HCT116 (cell line): ENCODE measurements around the gene HYAL2.

Experiments used
- EZH2 ChIP-seq: fragments of 200-600 bp; sonication (generic); IDR thresholded peaks from 2 replicates; pipeline ENCODE4 v1.6.1; 2017; ENCODE audit warnings: antibody characterized with exemption, mixed run types
- EZH2phosphoT487 ChIP-seq: fragments of 200-600 bp; IDR thresholded peaks from 2 replicates; pipeline ENCODE4 v1.6.1; 2018; ENCODE audit warnings: antibody characterized with exemption, borderline replicate concordance
- FOSL1 ChIP-seq: IDR thresholded peaks from 2 replicates; pipeline ENCODE4 v1.6.1; 2012; ENCODE audit warnings: low read depth
- JUND ChIP-seq: IDR thresholded peaks from 2 replicates; pipeline ENCODE4 v1.6.1; 2012
- POLR2A ChIP-seq: IDR thresholded peaks from 2 replicates; pipeline ENCODE4 v1.7.0; 2011; ENCODE audit warnings: borderline replicate concordance; ENCODE audit not compliant: insufficient read depth, insufficient read length; ENCODE audit errors: extremely low read depth
- POLR2AphosphoS5 ChIP-seq: IDR thresholded peaks from 2 replicates; pipeline ENCODE4 v1.6.1; 2011; ENCODE audit warnings: mild to moderate bottlenecking, low read depth, low read length, moderate library complexity
- RAD21 ChIP-seq: IDR thresholded peaks from 2 replicates; pipeline ENCODE4 v1.6.1; 2012; ENCODE audit warnings: low read depth, mild to moderate bottlenecking
- TCF7L2 ChIP-seq: IDR thresholded peaks from 2 replicates; pipeline ENCODE4 v1.7.0; 2011; ENCODE audit warnings: borderline replicate concordance, inconsistent platforms; ENCODE audit not compliant: insufficient read depth, insufficient read length; ENCODE audit errors: extremely low read depth
- ZFX ChIP-seq: fragments of 450-650 bp; IDR thresholded peaks from 2 replicates; pipeline ENCODE4 v1.6.1; 2017
- ZNF274 ChIP-seq: fragments of 200-500 bp; sonication (Bioruptor generic); IDR thresholded peaks from 2 replicates; pipeline ENCODE4 v1.6.1; 2014; ENCODE audit warnings: mild to moderate bottlenecking, low read depth, low read length, inconsistent platforms
- TF ChIP-seq, protein P1 (sequence below), 3 experiments: fragments of 200-600 bp in 1 of 3; sonication (generic) in 1 of 3; IDR thresholded peaks in 2 of 3; conservative IDR thresholded peaks in 1 of 3; 2 replicates each; pipeline ENCODE4 v1.5.1; 2012 to 2017; ENCODE audit warnings: low read depth in 2 of 3, low read length in 2 of 3, antibody characterized with exemption in 1 of 3, borderline replicate concordance in 1 of 3, control low read depth in 1 of 3, mild to moderate bottlenecking in 1 of 3, mixed read lengths in 1 of 3, mixed run types in 1 of 3, moderate library complexity in 1 of 3; ENCODE audit not compliant: insufficient read depth in 1 of 3
- TF ChIP-seq, protein P2 (sequence below): IDR thresholded peaks from 2 replicates; pipeline ENCODE4 v1.6.1; 2012
- TF ChIP-seq, protein P3 (sequence below): IDR thresholded peaks from 2 replicates; pipeline ENCODE4 v1.6.1; 2012; ENCODE audit warnings: low read depth

DNA sequence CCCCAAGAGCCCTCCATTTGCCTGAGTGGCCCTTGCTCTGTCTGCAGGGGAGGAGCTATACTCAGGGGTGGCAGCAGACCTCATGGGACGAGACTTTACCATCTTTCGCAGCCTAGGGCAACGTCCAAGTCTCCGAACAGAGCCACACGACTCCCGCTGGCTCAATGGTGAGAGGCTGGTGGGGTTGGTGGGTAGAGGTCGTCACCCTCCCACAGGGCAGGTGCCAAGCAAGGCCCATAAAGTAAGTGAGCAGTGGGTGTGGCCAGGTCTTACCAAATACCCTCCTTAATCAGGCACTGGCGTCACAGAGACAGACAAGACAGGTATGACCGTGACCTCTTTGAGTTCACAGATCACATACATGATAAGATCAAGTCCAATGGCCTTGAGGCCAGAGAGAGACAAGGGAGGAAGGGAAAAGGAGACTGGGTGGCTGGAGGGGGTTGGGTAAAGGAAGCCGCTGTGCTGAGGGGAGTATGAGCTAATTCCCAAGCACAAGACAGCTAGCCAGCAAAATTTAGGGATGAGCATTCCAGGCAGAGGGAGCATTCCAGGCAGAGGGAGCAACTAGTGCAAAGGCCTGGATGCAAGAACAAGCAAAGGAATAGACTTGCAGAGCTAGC, 51.1 kb downstream of the HYAL2 start:
- TF ChIP-seq, protein P1, sequence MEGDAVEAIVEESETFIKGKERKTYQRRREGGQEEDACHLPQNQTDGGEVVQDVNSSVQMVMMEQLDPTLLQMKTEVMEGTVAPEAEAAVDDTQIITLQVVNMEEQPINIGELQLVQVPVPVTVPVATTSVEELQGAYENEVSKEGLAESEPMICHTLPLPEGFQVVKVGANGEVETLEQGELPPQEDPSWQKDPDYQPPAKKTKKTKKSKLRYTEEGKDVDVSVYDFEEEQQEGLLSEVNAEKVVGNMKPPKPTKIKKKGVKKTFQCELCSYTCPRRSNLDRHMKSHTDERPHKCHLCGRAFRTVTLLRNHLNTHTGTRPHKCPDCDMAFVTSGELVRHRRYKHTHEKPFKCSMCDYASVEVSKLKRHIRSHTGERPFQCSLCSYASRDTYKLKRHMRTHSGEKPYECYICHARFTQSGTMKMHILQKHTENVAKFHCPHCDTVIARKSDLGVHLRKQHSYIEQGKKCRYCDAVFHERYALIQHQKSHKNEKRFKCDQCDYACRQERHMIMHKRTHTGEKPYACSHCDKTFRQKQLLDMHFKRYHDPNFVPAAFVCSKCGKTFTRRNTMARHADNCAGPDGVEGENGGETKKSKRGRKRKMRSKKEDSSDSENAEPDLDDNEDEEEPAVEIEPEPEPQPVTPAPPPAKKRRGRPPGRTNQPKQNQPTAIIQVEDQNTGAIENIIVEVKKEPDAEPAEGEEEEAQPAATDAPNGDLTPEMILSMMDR (IDR thresholded peaks at IDR 0.05 in 2 of 3, conservative IDR thresholded peaks at IDR 0.05 in 1 of 3; ENCODE audit: borderline replicate concordance in 1 of 3, insufficient read depth in 1 of 3, low read depth in 2 of 3, low read length in 2 of 3) = no peak
- TF ChIP-seq RAD21 (no peak), TCF7L2 (no peak), EZH2 (no peak), ZNF274 (no peak), POLR2AphosphoS5 (no peak), EZH2phosphoT487 (no peak), ZFX (no peak), POLR2A (no peak), FOSL1 (no peak), JUND (no peak)
- TF ChIP-seq, protein P2, sequence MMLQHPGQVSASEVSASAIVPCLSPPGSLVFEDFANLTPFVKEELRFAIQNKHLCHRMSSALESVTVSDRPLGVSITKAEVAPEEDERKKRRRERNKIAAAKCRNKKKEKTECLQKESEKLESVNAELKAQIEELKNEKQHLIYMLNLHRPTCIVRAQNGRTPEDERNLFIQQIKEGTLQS = no peak
- TF ChIP-seq, protein P3, sequence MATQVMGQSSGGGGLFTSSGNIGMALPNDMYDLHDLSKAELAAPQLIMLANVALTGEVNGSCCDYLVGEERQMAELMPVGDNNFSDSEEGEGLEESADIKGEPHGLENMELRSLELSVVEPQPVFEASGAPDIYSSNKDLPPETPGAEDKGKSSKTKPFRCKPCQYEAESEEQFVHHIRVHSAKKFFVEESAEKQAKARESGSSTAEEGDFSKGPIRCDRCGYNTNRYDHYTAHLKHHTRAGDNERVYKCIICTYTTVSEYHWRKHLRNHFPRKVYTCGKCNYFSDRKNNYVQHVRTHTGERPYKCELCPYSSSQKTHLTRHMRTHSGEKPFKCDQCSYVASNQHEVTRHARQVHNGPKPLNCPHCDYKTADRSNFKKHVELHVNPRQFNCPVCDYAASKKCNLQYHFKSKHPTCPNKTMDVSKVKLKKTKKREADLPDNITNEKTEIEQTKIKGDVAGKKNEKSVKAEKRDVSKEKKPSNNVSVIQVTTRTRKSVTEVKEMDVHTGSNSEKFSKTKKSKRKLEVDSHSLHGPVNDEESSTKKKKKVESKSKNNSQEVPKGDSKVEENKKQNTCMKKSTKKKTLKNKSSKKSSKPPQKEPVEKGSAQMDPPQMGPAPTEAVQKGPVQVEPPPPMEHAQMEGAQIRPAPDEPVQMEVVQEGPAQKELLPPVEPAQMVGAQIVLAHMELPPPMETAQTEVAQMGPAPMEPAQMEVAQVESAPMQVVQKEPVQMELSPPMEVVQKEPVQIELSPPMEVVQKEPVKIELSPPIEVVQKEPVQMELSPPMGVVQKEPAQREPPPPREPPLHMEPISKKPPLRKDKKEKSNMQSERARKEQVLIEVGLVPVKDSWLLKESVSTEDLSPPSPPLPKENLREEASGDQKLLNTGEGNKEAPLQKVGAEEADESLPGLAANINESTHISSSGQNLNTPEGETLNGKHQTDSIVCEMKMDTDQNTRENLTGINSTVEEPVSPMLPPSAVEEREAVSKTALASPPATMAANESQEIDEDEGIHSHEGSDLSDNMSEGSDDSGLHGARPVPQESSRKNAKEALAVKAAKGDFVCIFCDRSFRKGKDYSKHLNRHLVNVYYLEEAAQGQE = no peak
